NCI-H2227 treated with DMSO at 0.1 percent for 48 hours (cell line): ENCODE data around the gene SMAD3.
"Not testable (repeated sequence)": the region's sequence is repeated elsewhere in the genome, so short reads cannot be mapped to it uniquely, and the experiment has no call there.

Experiments used
- DNase-seq: peaks from one replicate; lab custom pipeline; 2025; lab: John Stamatoyannopoulos, UW

SMAD3 gene

DNA sequence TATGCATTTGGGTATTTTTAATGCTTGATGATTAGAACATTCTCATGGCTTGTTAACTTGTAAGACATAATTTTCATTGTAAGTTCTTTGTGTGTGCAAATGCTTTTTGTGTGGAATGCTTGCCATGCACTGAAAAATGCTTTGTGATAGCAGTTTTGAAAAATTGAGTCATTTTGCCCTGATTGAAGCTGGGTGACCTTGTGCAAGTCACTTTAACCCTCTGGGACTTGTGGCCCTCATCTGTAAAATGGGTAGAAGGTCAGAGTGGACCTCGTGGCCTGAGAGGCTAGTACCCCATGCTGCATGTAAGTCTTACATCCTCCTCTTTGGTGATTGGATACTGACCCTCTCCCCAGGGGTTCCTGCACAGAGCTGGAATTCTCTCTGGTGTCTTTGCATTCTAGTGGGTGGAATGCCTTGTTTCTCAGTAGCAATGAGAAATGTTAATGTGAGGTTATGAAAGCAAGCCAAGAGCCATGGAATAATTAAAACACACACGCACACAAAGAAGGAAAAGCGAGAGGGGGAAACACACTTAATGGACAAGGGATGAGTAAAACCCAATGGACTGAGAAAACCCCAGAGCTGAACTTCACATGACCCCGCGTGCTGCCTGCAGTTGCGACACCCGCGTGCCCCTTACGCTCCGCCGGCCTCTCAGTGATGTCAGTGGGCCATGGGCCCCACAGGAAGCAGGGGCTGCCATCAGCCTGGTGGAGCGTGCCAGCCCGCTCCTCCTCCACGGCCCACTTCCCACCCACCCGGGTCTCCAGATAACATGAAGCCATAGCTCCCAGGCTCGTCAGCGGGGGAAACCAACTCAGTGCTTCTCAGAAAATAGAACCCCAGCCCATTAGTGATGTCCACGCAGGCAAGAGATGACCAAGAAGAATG, 44.0 kb downstream of the SMAD3 start:
- no peak for DNase-seq

- no peak for DNase-seq
These were observed 45.0 kb downstream of the SMAD3 start for GRCh38 chr15:67110361-67110781.

GRCh38 chr15:67110958-67111864, 45.8 kb downstream of the SMAD3 start:
- DNase-seq, result no peak

DNA sequence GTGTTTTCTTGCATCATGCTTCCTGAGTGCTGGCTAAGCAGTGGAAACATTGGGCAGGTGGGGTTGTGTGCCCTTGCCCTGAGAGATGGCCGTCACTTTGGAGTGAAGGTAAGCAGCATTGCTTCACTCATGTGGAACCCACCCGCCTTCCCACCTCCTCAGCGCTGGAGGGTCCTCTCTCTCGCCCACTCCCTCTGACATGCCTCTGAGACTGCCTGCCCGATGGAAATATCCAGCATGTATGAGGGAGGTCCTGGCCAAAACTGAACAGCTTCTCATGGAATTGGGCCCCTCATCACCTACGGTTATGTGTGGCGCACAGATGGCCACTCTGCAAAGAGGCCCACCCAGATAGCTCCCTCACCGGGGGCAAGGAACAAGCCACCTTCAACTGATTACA, 48.6 kb downstream of the SMAD3 start:
- DNase-seq, result no peak

GRCh38 chr15:67114846-67115585, 49.6 kb downstream of the SMAD3 start:
- DNase-seq, result no peak

- no peak for DNase-seq
These were observed 50.2 kb downstream of the SMAD3 start for GRCh38 chr15:67115586-67115969.

GRCh38 chr15:67116742-67117141, 51.3 kb downstream of the SMAD3 start:
- DNase-seq, result no peak

DNA sequence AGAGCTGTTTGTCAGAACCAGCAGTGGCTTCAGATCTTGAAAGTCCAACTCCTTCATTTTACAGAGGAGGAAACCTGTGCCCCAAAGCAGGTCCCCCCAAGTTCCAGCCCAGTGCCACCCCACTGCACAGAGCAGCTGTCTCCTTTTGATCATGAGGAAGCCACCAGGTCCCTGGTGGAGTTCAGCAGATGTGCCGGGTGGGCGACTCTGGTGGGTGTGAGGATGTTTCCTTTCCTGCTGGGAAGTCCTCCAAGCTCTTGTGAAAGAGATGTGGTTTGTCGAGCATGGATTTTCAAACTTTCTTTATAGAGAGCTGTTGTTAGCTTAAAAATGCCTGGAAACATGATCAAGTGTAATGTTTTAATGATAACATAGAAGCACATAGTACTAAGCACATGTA, 52.0 kb downstream of the SMAD3 start:
- no peak for DNase-seq

DNA sequence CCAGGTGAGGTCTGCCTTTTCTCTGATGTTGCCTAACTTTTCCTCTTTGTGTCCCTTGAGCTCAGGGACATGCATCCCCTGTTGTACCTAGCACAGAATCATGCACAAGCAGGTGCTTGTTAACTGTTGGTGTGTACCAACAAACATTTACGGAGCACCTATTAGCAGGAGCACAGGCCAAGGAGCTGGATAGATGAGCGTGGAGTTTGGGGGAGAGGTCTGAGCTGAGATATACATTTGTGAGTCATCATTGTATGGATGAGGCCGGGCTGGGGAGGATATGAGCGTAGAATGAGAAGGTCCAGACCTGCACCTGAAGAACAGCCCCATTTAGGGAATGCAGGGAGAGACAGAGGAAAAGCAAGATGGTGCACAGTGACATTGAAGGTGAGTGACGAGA, 53.4 kb downstream of the SMAD3 start:
- no peak for DNase-seq

GRCh38 chr15:67119238-67119846, 53.9 kb downstream of the SMAD3 start:
- no peak for DNase-seq

- no peak for DNase-seq
These were observed 54.8 kb downstream of the SMAD3 start for GRCh38 chr15:67120009-67120838.

- DNase-seq, result no peak
These were observed 55.6 kb downstream of the SMAD3 start for GRCh38 chr15:67120839-67121643.

GRCh38 chr15:67121644-67122605, 56.5 kb downstream of the SMAD3 start:
- no peak for DNase-seq

DNA sequence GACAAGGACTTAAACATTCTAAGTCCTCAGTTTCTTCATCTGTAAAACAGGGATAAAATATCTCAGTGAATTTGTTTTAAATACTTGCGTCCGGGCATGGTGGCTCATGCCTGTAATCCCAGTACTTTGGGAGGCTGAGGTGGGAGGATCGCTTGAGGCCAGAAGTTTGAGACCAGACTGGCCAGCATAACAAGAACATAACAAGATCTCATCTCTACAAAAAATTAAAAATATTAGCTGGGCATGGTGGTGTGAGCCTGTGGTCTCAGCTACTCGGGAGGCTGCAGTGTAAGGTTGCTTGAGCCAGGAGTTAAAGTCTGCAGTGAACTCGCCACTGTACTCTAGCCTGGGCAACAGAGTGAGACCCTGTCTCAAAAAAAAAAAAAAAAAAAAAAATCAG, 57.4 kb downstream of the SMAD3 start:
- not testable (repeated sequence) for DNase-seq

DNA sequence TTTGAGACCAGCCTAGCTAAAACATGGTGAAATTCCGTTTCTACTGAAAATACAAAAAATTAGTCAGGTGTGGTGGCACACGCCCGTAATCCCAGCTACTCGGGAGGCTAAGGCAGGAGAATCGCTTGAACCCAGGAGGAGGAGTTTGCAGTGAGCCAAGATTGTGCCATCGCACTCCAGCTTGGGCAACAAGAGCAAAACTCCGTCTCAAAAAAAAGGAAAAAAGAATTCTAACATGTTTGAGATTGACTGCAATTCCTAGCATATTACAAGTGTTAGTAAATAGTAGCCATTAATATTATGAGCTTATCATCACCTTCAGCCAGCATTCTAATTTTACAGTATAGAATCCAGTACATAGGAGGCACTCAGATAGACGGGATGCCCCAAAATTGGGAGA, 57.9 kb downstream of the SMAD3 start:
- DNase-seq, result not testable (repeated sequence)

DNA sequence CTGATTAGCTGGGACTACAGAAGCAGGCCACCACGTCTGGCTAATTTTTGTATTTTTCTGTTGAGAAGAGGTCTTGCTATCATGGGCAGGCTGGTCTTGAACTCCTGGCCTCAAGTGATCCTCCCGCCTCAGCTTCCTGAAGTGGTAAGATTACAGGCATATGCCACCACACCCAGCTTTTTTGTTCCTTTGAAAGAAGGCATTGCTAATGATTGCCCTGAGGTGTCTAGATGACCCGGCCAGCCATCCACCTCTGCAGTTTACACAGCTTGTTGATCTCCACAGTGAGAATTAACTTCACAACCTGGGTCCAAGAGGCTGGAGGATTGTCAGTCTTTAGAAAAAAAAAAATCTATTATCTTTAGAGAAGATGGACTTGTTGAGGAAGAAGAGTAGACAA, 58.7 kb downstream of the SMAD3 start:
- DNase-seq, result no peak

- no peak for DNase-seq
These were observed 59.6 kb downstream of the SMAD3 start for GRCh38 chr15:67124911-67125588.
